GM12878 (cell line): ENCODE data around the gene UNKL. TPM values are rescaled to one million over a fixed set of nuclear protein-coding genes. Genes with fewer than 3 reads are reported as not detected.

Experiments used
- BCLAF1 ChIP-seq: fragments of 450-650 bp; IDR thresholded peaks from 2 replicates; pipeline ENCODE4 v1.6.1; 2017; ENCODE audit warnings: antibody characterized with exemption, mild to moderate bottlenecking, moderate library complexity
- BMI1 ChIP-seq: fragments of 450-650 bp; IDR thresholded peaks from 2 replicates; pipeline ENCODE4 v1.6.1; 2016; ENCODE audit warnings: mild to moderate bottlenecking, moderate library complexity, borderline replicate concordance
- E4F1 ChIP-seq: fragments of 450-650 bp; IDR thresholded peaks from 2 replicates; pipeline ENCODE4 v1.6.1; 2018; ENCODE audit warnings: borderline replicate concordance, mild to moderate bottlenecking; ENCODE audit not compliant: partially characterized antibody
- ELK1 ChIP-seq: IDR thresholded peaks from 2 replicates; pipeline ENCODE4 v1.6.1; 2012; ENCODE audit warnings: low read depth, low read length, improper control_type of control experiment
- ESRRA ChIP-seq: IDR thresholded peaks from 2 replicates; pipeline ENCODE4 v1.6.1; 2012; ENCODE audit warnings: mild to moderate bottlenecking, low read length, improper control_type of control experiment
- HDAC2 ChIP-seq: fragments of 200-600 bp; sonication (generic); IDR thresholded peaks from 2 replicates; pipeline ENCODE4 v1.6.1; 2017
- RAD21 ChIP-seq: IDR thresholded peaks from 2 replicates; pipeline ENCODE4 v1.6.1; 2011; ENCODE audit warnings: mild to moderate bottlenecking, low read depth, low read length, moderate library complexity; ENCODE audit not compliant: insufficient read depth
- REST ChIP-seq: IDR thresholded peaks from 2 replicates; pipeline ENCODE4 v1.6.1; 2012; ENCODE audit warnings: mild to moderate bottlenecking, low read depth, low read length
- SUPT20H ChIP-seq: IDR thresholded peaks from 2 replicates; pipeline ENCODE4 v1.6.1; 2011; ENCODE audit warnings: low read depth, mild to moderate bottlenecking, low read length, moderate library complexity, borderline replicate concordance; ENCODE audit not compliant: control insufficient read depth
- TCF3 ChIP-seq: IDR thresholded peaks from 2 replicates; pipeline ENCODE4 v1.6.1; 2012; ENCODE audit warnings: low read depth, mild to moderate bottlenecking, low read length, borderline replicate concordance; ENCODE audit not compliant: insufficient read depth
- USF2 ChIP-seq: IDR thresholded peaks from 2 replicates; pipeline ENCODE4 v1.6.1; 2011; ENCODE audit warnings: low read depth, low read length, improper control_type of control experiment, borderline replicate concordance
- ZBTB11 ChIP-seq: fragments of 450-650 bp; formaldehyde crosslinking; IDR thresholded peaks from 2 replicates; pipeline ENCODE4 v1.5.0; 2022; ENCODE audit warnings: mild to moderate bottlenecking, missing genetic modification characterization
- ZNF622 ChIP-seq: fragments of 450-650 bp; IDR thresholded peaks from 2 replicates; pipeline ENCODE4 v1.6.1; 2017; ENCODE audit warnings: mild to moderate bottlenecking, inconsistent platforms
- polyA plus RNA-seq, 11 experiments: library from polyadenylated mRNA; depleted of rRNA in 4 of 11; unstranded in 6 of 11; stranded (reverse) in 5 of 11; fragments of >200 nt; fragmentation: Nextera tagmentation in 4 of 11; fragmentation: Illumina TruSeq in 1 of 11; extraction: Ambion mirVana in 4 of 11; extraction: Trizol in 1 of 11; gene quantifications; 1 replicate in 1 of 11; 2 replicates in 10 of 11; pipeline versions ENCODE4 v1.2.1 to v1.2.3, GENCODE V29; 2011 to 2016; ENCODE audit warnings: inconsistent platforms in 2 of 11, missing spikeins in 2 of 11, low read depth in 1 of 11
- total RNA-seq, 4 experiments: library from RNA; depleted of rRNA in 3 of 4; stranded (reverse); fragments of >200 nt in 3 of 4; fragmentation: Illumina TruSeq in 1 of 4; extraction: Trizol in 1 of 4; gene quantifications; 2 replicates each; pipeline versions ENCODE4 v1.2.1 to v1.2.3, GENCODE V29; 2013 to 2021

UNKL gene
- total and polyA plus RNA-seq, 10 of the 15 experiments (the other 5 are each of a cell fraction or from before 2014, with no cell fraction given): 0.40 to 21.6 (median 9.1) TPM

DNA sequence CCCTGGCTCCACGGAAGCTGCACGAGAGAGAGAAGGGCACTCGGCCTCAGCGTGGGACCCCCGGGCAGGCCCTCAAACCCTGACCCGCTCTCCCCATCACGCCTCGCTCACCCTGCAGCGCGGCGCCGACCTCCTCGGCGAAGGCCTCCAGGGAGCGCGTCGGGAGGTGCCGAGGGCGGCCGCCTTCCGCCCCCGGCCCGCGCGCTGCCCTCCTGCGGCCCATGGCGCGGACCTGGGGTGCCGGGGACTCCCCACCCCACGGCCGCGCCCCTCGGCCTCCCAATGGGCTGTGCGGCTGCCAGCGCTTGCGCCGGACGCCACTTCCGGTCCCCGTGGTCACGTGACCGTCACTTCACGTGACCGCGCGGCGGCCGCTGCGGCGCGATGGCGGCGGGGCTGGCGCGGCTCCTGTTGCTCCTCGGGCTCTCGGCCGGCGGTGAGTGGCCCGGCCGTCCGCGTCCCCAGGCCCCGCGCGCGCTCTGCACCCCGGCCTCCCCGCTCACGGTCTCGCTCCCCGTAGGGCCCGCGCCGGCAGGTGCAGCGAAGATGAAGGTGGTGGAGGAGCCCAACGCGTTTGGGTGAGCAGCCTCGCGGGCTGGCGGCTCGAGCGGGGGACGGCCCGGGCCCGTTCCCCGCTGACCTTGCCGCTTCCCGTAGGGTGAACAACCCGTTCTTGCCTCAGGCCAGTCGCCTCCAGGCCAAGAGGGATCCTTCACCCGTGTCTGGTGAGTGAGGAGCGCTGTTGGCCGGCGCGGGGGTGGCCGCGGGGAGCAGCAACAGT is 62.7 kb downstream of the UNKL start, which contains the start of the genes GNPTG and TSR3 (continued):
- TF ChIP-seq BMI1: no peak
- peak; percentile 98 for TF ChIP-seq HDAC2
- TF ChIP-seq ELK1: peak; percentile 98
- TF ChIP-seq ESRRA: no peak
- no peak for TF ChIP-seq BCLAF1
- no peak for TF ChIP-seq E4F1
- peak; percentile 48; the same call in 1 of the 2 replicates for TF ChIP-seq REST
- TF ChIP-seq ZNF622: no peak
- TF ChIP-seq TCF3: peak; percentile 78; the same call in 1 of the 2 replicates
- 0 out of 2 replicates have a peak, but pooled peaks have one; percentile 8 for TF ChIP-seq RAD21
- TF ChIP-seq SUPT20H: no peak
- TF ChIP-seq USF2: peak; percentile 98
- peak; percentile 79 for TF ChIP-seq ZBTB11 (CRISPR knock-in tag)
